K562 (cell line): ENCODE data around the gene SUFU. TPM values are rescaled to one million over a fixed set of nuclear protein-coding genes. Genes with fewer than 3 reads are reported as not detected.

ENCODE experiments used
- CBX2 ChIP-seq: fragments of 200-600 bp; sonication (generic); IDR thresholded peaks from one replicate; pipeline ENCODE4 v1.6.1; 2012; ENCODE audit warnings: mild to moderate bottlenecking, low read length, inconsistent platforms; ENCODE audit not compliant: insufficient read depth, poor library complexity, severe bottlenecking
- COPS2 ChIP-seq: fragments of 450-650 bp; conservative IDR thresholded peaks from 2 replicates; pipeline ENCODE4 v1.6.1; 2016; ENCODE audit warnings: mild to moderate bottlenecking, moderate library complexity
- HDAC1 ChIP-seq, 2 experiments: fragments of 450-650 bp; IDR thresholded peaks; 2 replicates each; pipeline ENCODE4 v1.6.1; 2016 to 2017; ENCODE audit warnings: inconsistent platforms in 1 of 2, mild to moderate bottlenecking in 1 of 2, moderate library complexity in 1 of 2
- ID3 ChIP-seq, 2 experiments: fragments of 250-450 bp in 1 of 2; fragments of 450-650 bp in 1 of 2; sonication (Bioruptor Pico) in 1 of 2; IDR thresholded peaks; 2 replicates each; pipeline versions ENCODE4 v1.6.1 to v1.8.0; 2016 to 2021; ENCODE audit warnings: mild to moderate bottlenecking in 2 of 2, moderate library complexity in 2 of 2, missing compliant biosample characterization in 1 of 2, missing genetic modification characterization in 1 of 2
- SIX5 ChIP-seq, 2 experiments: IDR thresholded peaks; 2 replicates each; pipeline ENCODE4 v1.6.1; 2011; ENCODE audit warnings: low read length in 2 of 2, borderline replicate concordance in 1 of 2, low read depth in 1 of 2, mild to moderate bottlenecking in 1 of 2, moderate library complexity in 1 of 2; ENCODE audit not compliant: insufficient read depth in 1 of 2
- TBP ChIP-seq: optimal IDR thresholded peaks from 2 replicates; pipeline ENCODE3; 2011; ENCODE audit warnings: low read depth, low read length, improper control_type of control experiment
- TCFL5 ChIP-seq: fragments of 250-450 bp; sonication (Bioruptor Pico); conservative IDR thresholded peaks from 2 replicates; pipeline ENCODE4 v1.6.1; 2021; ENCODE audit warnings: mild to moderate bottlenecking, moderate library complexity, matching md5 sums
- THAP12 ChIP-seq: fragments of 250-450 bp; sonication (Bioruptor Pico); IDR thresholded peaks from 2 replicates; pipeline ENCODE4 v1.9.0; 2021; ENCODE audit warnings: mild to moderate bottlenecking, inconsistent platforms
- ZBTB1 ChIP-seq: sonication (generic); formaldehyde crosslinking; IDR thresholded peaks from 2 replicates; pipeline ENCODE4 v1.8.1; 2023; ENCODE audit warnings: missing genetic modification reagents, low read depth, mild to moderate bottlenecking, borderline replicate concordance
- ZKSCAN8 ChIP-seq: fragments of 200-800 bp; sonication (Bioruptor generic); IDR thresholded peaks from 2 replicates; pipeline ENCODE4 v1.6.1; 2016; ENCODE audit warnings: missing genetic modification characterization, missing compliant biosample characterization
- ZNF282 ChIP-seq: sonication (generic); formaldehyde crosslinking; IDR thresholded peaks from 2 replicates; pipeline ENCODE4 v1.8.1; 2023; ENCODE audit warnings: missing genetic modification reagents
- ZNF740 ChIP-seq, 3 experiments: fragments of 200-800 bp in 1 of 3; sonication (Bioruptor generic) in 1 of 3; sonication (generic) in 1 of 3; formaldehyde crosslinking in 1 of 3; IDR thresholded peaks; 2 replicates each; pipeline versions ENCODE4 v1.6.1 to v1.8.0; 2016 to 2022; ENCODE audit warnings: mild to moderate bottlenecking in 2 of 3, missing compliant biosample characterization in 2 of 3, missing genetic modification characterization in 2 of 3, missing genetic modification reagents in 1 of 3
- polyA plus RNA-seq, 8 experiments: library from polyadenylated mRNA; depleted of rRNA in 4 of 8; stranded (reverse) in 5 of 8; unstranded in 3 of 8; fragments of >200 nt; fragmentation: Nextera tagmentation in 2 of 8; fragmentation: Illumina TruSeq in 1 of 8; extraction: Ambion mirVana in 2 of 8; extraction: Trizol in 1 of 8; gene quantifications; 2 replicates each; pipeline versions ENCODE4 v1.2.1 to v1.2.3, GENCODE V29; 2011 to 2014; ENCODE audit warnings: inconsistent platforms in 1 of 8, missing spikeins in 1 of 8
- total RNA-seq, 7 experiments: library from RNA; depleted of rRNA in 6 of 7; stranded (reverse); fragments of >200 nt in 6 of 7; fragmentation: Illumina TruSeq in 2 of 7; extraction: Trizol in 2 of 7; gene quantifications; 2 replicates each; pipeline versions ENCODE4 v1.2.1 to v1.2.3, GENCODE V29; 2011 to 2021; ENCODE audit warnings: low replicate concordance in 1 of 7
- TF ChIP-seq, protein P1 (sequence below): sonication (generic); formaldehyde crosslinking; IDR thresholded peaks from 2 replicates; pipeline ENCODE4 v1.8.0; 2022; ENCODE audit warnings: missing genetic modification reagents, mild to moderate bottlenecking, borderline replicate concordance
- TF ChIP-seq, protein P2 (sequence below): fragments of 450-650 bp; formaldehyde crosslinking; IDR thresholded peaks from 2 replicates; pipeline ENCODE4 v1.4.0; 2022; ENCODE audit warnings: missing genetic modification characterization
- TF ChIP-seq, protein P3 (sequence below): sonication (generic); formaldehyde crosslinking; IDR thresholded peaks from 2 replicates; pipeline ENCODE4 v1.8.1; 2022; ENCODE audit warnings: missing genetic modification reagents

Gene SUFU
- total and polyA plus RNA-seq, 9 of the 15 experiments (the other 6 are each of a cell fraction or from before 2014, with no cell fraction given): 0.59 to 6.3 (median 0.82) TPM

- TF ChIP-seq TBP (no peak), ZNF740 (CRISPR knock-in tag; IDR thresholded peaks at IDR 0.05) (0 out of 2 replicates have a peak, but pooled peaks have one; percentile 13), ZNF740 (tag; IDR thresholded peaks at IDR 0.05) (no peak), CBX2 (no peak), ID3 (CRISPR knock-in tag; IDR thresholded peaks at IDR 0.05) (no peak), ID3 (tag; IDR thresholded peaks at IDR 0.05) (no peak), HDAC1 (IDR thresholded peaks at IDR 0.05) (peak in 1 of 2 experiments; percentile 50; a peak in 2 of 4 replicates), ZBTB1 (CRISPR knock-in tag) (0 out of 2 replicates have a peak, but pooled peaks have one; percentile 16), SIX5 (IDR thresholded peaks at IDR 0.05; ENCODE audit: borderline replicate concordance in 1 of 2, insufficient read depth in 1 of 2, low read depth in 1 of 2, low read length in 2 of 2) (no peak), TCFL5 (CRISPR knock-in tag) (no peak), COPS2 (no peak), ZNF282 (no peak), ZKSCAN8 (CRISPR knock-in tag) (no peak), THAP12 (CRISPR knock-in tag) (no peak; the same call in 1 of the 2 replicates)
- TF ChIP-seq, protein P1, sequence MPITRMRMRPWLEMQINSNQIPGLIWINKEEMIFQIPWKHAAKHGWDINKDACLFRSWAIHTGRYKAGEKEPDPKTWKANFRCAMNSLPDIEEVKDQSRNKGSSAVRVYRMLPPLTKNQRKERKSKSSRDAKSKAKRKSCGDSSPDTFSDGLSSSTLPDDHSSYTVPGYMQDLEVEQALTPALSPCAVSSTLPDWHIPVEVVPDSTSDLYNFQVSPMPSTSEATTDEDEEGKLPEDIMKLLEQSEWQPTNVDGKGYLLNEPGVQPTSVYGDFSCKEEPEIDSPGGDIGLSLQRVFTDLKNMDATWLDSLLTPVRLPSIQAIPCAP: no peak
- TF ChIP-seq, protein P2, sequence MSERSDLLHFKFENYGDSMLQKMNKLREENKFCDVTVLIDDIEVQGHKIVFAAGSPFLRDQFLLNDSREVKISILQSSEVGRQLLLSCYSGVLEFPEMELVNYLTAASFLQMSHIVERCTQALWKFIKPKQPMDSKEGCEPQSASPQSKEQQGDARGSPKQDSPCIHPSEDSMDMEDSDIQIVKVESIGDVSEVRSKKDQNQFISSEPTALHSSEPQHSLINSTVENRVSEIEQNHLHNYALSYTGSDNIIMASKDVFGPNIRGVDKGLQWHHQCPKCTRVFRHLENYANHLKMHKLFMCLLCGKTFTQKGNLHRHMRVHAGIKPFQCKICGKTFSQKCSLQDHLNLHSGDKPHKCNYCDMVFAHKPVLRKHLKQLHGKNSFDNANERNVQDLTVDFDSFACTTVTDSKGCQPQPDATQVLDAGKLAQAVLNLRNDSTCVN (CRISPR knock-in tag): no peak
- TF ChIP-seq, protein P3, sequence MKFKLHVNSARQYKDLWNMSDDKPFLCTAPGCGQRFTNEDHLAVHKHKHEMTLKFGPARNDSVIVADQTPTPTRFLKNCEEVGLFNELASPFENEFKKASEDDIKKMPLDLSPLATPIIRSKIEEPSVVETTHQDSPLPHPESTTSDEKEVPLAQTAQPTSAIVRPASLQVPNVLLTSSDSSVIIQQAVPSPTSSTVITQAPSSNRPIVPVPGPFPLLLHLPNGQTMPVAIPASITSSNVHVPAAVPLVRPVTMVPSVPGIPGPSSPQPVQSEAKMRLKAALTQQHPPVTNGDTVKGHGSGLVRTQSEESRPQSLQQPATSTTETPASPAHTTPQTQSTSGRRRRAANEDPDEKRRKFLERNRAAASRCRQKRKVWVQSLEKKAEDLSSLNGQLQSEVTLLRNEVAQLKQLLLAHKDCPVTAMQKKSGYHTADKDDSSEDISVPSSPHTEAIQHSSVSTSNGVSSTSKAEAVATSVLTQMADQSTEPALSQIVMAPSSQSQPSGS (CRISPR knock-in tag): no peak
Measured at GRCh38 chr10:102644646-102645387, 141.0 kb downstream of the SUFU start (continued).
